HepG2 (cell line): Measurements from ENCODE around the gene VWA7.

Experiments used
- ARHGAP35 ChIP-seq: sonication (generic); formaldehyde crosslinking; IDR thresholded peaks from 2 replicates; pipeline ENCODE4 v1.9.0; 2022; ENCODE audit warnings: mild to moderate bottlenecking, inconsistent platforms, moderate library complexity, missing genetic modification reagents, borderline replicate concordance
- KDM1A ChIP-seq: IDR thresholded peaks from 2 replicates; pipeline ENCODE4 v1.6.1; 2016; ENCODE audit warnings: missing compliant biosample characterization
- NRL ChIP-seq: sonication (generic); formaldehyde crosslinking; IDR thresholded peaks from 2 replicates; pipeline ENCODE4 v1.5.0; 2020; ENCODE audit warnings: missing genetic modification reagents, mild to moderate bottlenecking, moderate library complexity, borderline replicate concordance
- RAD21 ChIP-seq: fragments of 450-650 bp; formaldehyde crosslinking; IDR thresholded peaks from 2 replicates; pipeline ENCODE4 v1.5.0; 2020; ENCODE audit warnings: mild to moderate bottlenecking
- RFX5 ChIP-seq: IDR thresholded peaks from 2 replicates; pipeline ENCODE4 v1.6.1; 2011; ENCODE audit warnings: low read depth, low read length, improper control_type of control experiment
- SMARCE1 ChIP-seq: fragments of 450-650 bp; IDR thresholded peaks from 2 replicates; pipeline ENCODE4 v1.6.1; 2017; ENCODE audit warnings: borderline replicate concordance
- SMC3 ChIP-seq: IDR thresholded peaks from 2 replicates; pipeline ENCODE4 v1.6.1; 2011; ENCODE audit warnings: low read length, improper control_type of control experiment
- TCF7L2 ChIP-seq: IDR thresholded peaks from 2 replicates; pipeline ENCODE4 v1.6.1; 2011; ENCODE audit warnings: mild to moderate bottlenecking, low read depth, low read length, moderate library complexity
- ZNF124 ChIP-seq: sonication (generic); formaldehyde crosslinking; IDR thresholded peaks from 2 replicates; pipeline ENCODE4 v1.4.0; 2020; ENCODE audit warnings: missing genetic modification reagents
- ZNF383 ChIP-seq: sonication (generic); formaldehyde crosslinking; IDR thresholded peaks from 2 replicates; pipeline ENCODE4 v1.4.0; 2020; ENCODE audit warnings: missing genetic modification reagents, mild to moderate bottlenecking, borderline replicate concordance
- ZNF678 ChIP-seq: sonication (generic); formaldehyde crosslinking; IDR thresholded peaks from 2 replicates; pipeline ENCODE4 v1.4.0; 2020; ENCODE audit warnings: mild to moderate bottlenecking, missing genetic modification reagents
- TF ChIP-seq, protein P1 (sequence below): sonication (generic); formaldehyde crosslinking; IDR thresholded peaks from 2 replicates; pipeline ENCODE4 v1.5.0; 2020; ENCODE audit warnings: mild to moderate bottlenecking, missing genetic modification reagents, moderate library complexity

- TF ChIP-seq ZNF124 (CRISPR knock-in tag): no peak
- TF ChIP-seq ARHGAP35 (CRISPR knock-in tag): no peak
- TF ChIP-seq, protein P1, sequence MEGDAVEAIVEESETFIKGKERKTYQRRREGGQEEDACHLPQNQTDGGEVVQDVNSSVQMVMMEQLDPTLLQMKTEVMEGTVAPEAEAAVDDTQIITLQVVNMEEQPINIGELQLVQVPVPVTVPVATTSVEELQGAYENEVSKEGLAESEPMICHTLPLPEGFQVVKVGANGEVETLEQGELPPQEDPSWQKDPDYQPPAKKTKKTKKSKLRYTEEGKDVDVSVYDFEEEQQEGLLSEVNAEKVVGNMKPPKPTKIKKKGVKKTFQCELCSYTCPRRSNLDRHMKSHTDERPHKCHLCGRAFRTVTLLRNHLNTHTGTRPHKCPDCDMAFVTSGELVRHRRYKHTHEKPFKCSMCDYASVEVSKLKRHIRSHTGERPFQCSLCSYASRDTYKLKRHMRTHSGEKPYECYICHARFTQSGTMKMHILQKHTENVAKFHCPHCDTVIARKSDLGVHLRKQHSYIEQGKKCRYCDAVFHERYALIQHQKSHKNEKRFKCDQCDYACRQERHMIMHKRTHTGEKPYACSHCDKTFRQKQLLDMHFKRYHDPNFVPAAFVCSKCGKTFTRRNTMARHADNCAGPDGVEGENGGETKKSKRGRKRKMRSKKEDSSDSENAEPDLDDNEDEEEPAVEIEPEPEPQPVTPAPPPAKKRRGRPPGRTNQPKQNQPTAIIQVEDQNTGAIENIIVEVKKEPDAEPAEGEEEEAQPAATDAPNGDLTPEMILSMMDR (CRISPR knock-in tag): no peak
- TF ChIP-seq TCF7L2: no peak
- no peak for TF ChIP-seq ZNF678 (CRISPR knock-in tag)
- no peak for TF ChIP-seq ZNF383 (CRISPR knock-in tag)
- no peak for TF ChIP-seq NRL (CRISPR knock-in tag)
- TF ChIP-seq RFX5: no peak
- no peak for TF ChIP-seq SMARCE1
- no peak for TF ChIP-seq RAD21 (CRISPR knock-in tag)
- TF ChIP-seq SMC3: no peak
- no peak for TF ChIP-seq KDM1A (CRISPR knock-in tag)
These were observed 51.4 kb downstream of the VWA7 start for GRCh38 chr6:31725502-31726350.
